GM23338 (cell line): ENCODE results near the gene C8G. TPM values are rescaled to one million over a fixed set of nuclear protein-coding genes. Genes with fewer than 3 reads are reported as not detected.

Experiments used
- ATAC-seq: fragments of 200-7000 bp; cut with Tn5 transposase; 3 replicates; pipeline ENCODE4 v1.9.1; 2020
- DNase-seq: peaks from one replicate; pipeline ENCODE4 v3.0.0-alpha.2; 2015; ENCODE audit warnings: low spot score
- H2AFZ ChIP-seq: fragments of 200-600 bp; sonication (generic); 2 replicates; pipeline ENCODE4 v1.8.0; 2016; ENCODE audit warnings: antibody characterized with exemption, mild to moderate bottlenecking, moderate library complexity
- H3F3A ChIP-seq: fragments of 200-600 bp; sonication (generic); replicated peaks from 2 replicates; pipeline ENCODE4 v1.8.0; 2017; ENCODE audit warnings: antibody characterized with exemption, mixed run types, low read depth
- H3K27ac ChIP-seq: fragments of 200-600 bp; sonication (generic); 2 replicates; pipeline ENCODE4 v1.6.1; 2016; ENCODE audit warnings: low read depth
- H3K27me3 ChIP-seq: fragments of 200-600 bp; sonication (generic); 2 replicates; pipeline ENCODE4 v1.8.0; 2016; ENCODE audit warnings: mild to moderate bottlenecking, mixed run types, moderate library complexity; ENCODE audit not compliant: insufficient read depth
- H3K36me3 ChIP-seq: fragments of 200-600 bp; sonication (generic); 2 replicates; pipeline ENCODE4 v1.8.0; 2016; ENCODE audit warnings: mild to moderate bottlenecking; ENCODE audit not compliant: insufficient read depth
- H3K4me1 ChIP-seq: fragments of 200-600 bp; sonication (generic); 2 replicates; pipeline ENCODE4 v1.8.0; 2016; ENCODE audit warnings: mild to moderate bottlenecking, moderate library complexity; ENCODE audit not compliant: insufficient read depth
- H3K4me2 ChIP-seq: fragments of 200-600 bp; sonication (generic); 2 replicates; pipeline ENCODE4 v1.7.1; 2017; ENCODE audit warnings: mixed run types
- H3K4me3 ChIP-seq: fragments of 200-600 bp; sonication (generic); 2 replicates; pipeline ENCODE4 v1.6.1; 2016; ENCODE audit warnings: mixed run types
- H3K79me2 ChIP-seq: fragments of 200-600 bp; sonication (generic); replicated peaks from 2 replicates; pipeline ENCODE4 v1.8.0; 2017; ENCODE audit warnings: mild to moderate bottlenecking; ENCODE audit not compliant: insufficient read depth
- H3K9me2 ChIP-seq: fragments of 200-600 bp; sonication (generic); 2 replicates; pipeline ENCODE4 v1.8.0; 2017; ENCODE audit not compliant: insufficient read depth
- H4K20me1 ChIP-seq: fragments of 200-600 bp; sonication (generic); replicated peaks from 2 replicates; pipeline ENCODE4 v1.8.0; 2017; ENCODE audit warnings: mild to moderate bottlenecking; ENCODE audit not compliant: insufficient read depth
- H3K27ac Mint-ChIP-seq: 2 replicates; pipeline ENCODE4 v1.8.0; 2020; ENCODE audit warnings: inconsistent platforms, mild to moderate bottlenecking, moderate library complexity, mixed read lengths
- H3K27me3 Mint-ChIP-seq: 3 replicates; pipeline ENCODE4 v1.8.0; 2022; ENCODE audit warnings: low read depth, mild to moderate bottlenecking, moderate library complexity, mixed read lengths, inconsistent platforms; ENCODE audit not compliant: insufficient read depth, poor library complexity
- H3K36me3 Mint-ChIP-seq: 3 replicates; pipeline ENCODE4 v1.8.0; 2021; ENCODE audit warnings: low read depth, mild to moderate bottlenecking, inconsistent platforms, moderate library complexity, mixed read lengths
- H3K4me1 Mint-ChIP-seq: 3 replicates; pipeline ENCODE4 v1.8.0; 2020; ENCODE audit warnings: mild to moderate bottlenecking, inconsistent platforms, mixed read lengths
- H3K4me3 Mint-ChIP-seq: 3 replicates; pipeline ENCODE4 v1.8.0; 2021; ENCODE audit warnings: moderate library complexity, mild to moderate bottlenecking, inconsistent platforms, mixed read lengths
- H3K9me3 Mint-ChIP-seq: 3 replicates; pipeline ENCODE4 v1.8.0; 2020; ENCODE audit warnings: moderate library complexity, mild to moderate bottlenecking, inconsistent platforms, mixed read lengths
- CREB1 ChIP-seq: fragments of 250-450 bp; sonication (Bioruptor Pico); IDR thresholded peaks from 2 replicates; pipeline ENCODE4 v1.5.0; 2020; ENCODE audit warnings: low read depth, mild to moderate bottlenecking, moderate library complexity
- ETS1 ChIP-seq: IDR thresholded peaks from 2 replicates; pipeline ENCODE4 v1.6.1; 2016; ENCODE audit warnings: antibody characterized with exemption
- EZH2 ChIP-seq: fragments of 200-600 bp; sonication (generic); IDR thresholded peaks from one replicate; pipeline ENCODE4 v1.8.0; 2017; ENCODE audit warnings: antibody characterized with exemption, mild to moderate bottlenecking, low read depth; ENCODE audit not compliant: unreplicated experiment
- EZH2phosphoT487 ChIP-seq: fragments of 200-600 bp; sonication (generic); IDR thresholded peaks from one replicate; pipeline ENCODE4 v1.8.1; 2018; ENCODE audit warnings: antibody characterized with exemption; ENCODE audit not compliant: unreplicated experiment
- JUNB ChIP-seq: IDR thresholded peaks from one replicate; pipeline ENCODE4 v1.6.1; 2016; ENCODE audit warnings: antibody characterized with exemption; ENCODE audit not compliant: unreplicated experiment
- NANOG ChIP-seq: IDR thresholded peaks from 2 replicates; pipeline ENCODE4 v1.6.1; 2016; ENCODE audit warnings: antibody characterized with exemption, borderline replicate concordance
- POLR2AphosphoS5 ChIP-seq: IDR thresholded peaks from 2 replicates; pipeline ENCODE4 v1.6.1; 2016; ENCODE audit warnings: antibody characterized with exemption, low read depth
- STAT1 ChIP-seq: IDR thresholded peaks from one replicate; pipeline ENCODE4 v1.6.1; 2016; ENCODE audit warnings: antibody characterized with exemption; ENCODE audit not compliant: unreplicated experiment
- ZNF114 ChIP-seq: fragments of 250-450 bp; sonication (Bioruptor Pico); IDR thresholded peaks from 2 replicates; pipeline ENCODE4 v1.5.0; 2020; ENCODE audit warnings: mild to moderate bottlenecking, moderate library complexity
- ZNF331 ChIP-seq: fragments of 250-450 bp; sonication (Bioruptor Pico); IDR thresholded peaks from 2 replicates; pipeline ENCODE4 v1.5.0; 2020; ENCODE audit warnings: low read depth, mild to moderate bottlenecking, moderate library complexity
- polyA plus RNA-seq: library from polyadenylated mRNA; unstranded; fragments of >200 nt; fragmentation: Nextera tagmentation; extraction: Ambion mirVana; gene quantifications from 2 replicates; pipeline ENCODE4 v1.2.1, GENCODE V29; 2016
- total RNA-seq: library from RNA; depleted of rRNA; stranded (reverse); fragments of >200 nt; shearing (Covaris generic); gene quantifications from 2 replicates; pipeline ENCODE4 v1.2.3, GENCODE V29; 2014
- TF ChIP-seq, protein P1 (sequence below): IDR thresholded peaks from one replicate; pipeline ENCODE4 v1.6.1; 2018; ENCODE audit warnings: antibody characterized with exemption; ENCODE audit not compliant: unreplicated experiment
- TF ChIP-seq, protein P2 (sequence below), 2 experiments: fragments of 200-600 bp in 1 of 2; sonication (generic) in 1 of 2; conservative IDR thresholded peaks; 2 replicates each; pipeline versions ENCODE4 v1.5.1 to v1.6.1; 2016 to 2017; ENCODE audit warnings: antibody characterized with exemption in 2 of 2, low read depth in 2 of 2, mild to moderate bottlenecking in 2 of 2, moderate library complexity in 1 of 2

Gene C8G
- total and polyA plus RNA-seq, 2 experiments from 2014 or later: not detected

DNA sequence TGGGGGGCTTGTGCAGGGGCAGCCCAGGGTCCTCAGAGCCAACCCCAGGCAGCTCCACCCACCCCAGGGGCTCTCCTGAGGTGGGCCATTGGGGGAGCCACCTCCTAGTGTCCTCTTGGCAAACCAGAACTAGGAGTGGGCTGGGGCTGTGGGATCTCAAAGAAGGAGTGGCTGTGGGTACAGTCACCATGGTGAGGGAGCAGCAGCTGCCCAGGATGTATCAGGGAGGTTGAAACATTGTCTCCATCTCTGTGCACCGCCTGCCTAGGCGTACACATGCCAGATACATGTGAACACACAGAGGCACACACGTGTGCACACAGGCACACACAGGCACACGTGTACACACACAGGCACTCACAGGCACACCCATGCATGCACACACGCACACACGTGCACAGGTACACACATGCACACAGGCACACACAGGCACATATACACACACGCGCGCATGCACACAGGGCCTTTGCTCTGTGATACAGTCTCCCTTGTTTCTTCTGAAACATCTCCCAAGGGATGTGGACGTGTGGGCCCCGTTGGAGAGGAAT is 17.7 kb downstream of the C8G start (continued):
- TF ChIP-seq, protein P1, sequence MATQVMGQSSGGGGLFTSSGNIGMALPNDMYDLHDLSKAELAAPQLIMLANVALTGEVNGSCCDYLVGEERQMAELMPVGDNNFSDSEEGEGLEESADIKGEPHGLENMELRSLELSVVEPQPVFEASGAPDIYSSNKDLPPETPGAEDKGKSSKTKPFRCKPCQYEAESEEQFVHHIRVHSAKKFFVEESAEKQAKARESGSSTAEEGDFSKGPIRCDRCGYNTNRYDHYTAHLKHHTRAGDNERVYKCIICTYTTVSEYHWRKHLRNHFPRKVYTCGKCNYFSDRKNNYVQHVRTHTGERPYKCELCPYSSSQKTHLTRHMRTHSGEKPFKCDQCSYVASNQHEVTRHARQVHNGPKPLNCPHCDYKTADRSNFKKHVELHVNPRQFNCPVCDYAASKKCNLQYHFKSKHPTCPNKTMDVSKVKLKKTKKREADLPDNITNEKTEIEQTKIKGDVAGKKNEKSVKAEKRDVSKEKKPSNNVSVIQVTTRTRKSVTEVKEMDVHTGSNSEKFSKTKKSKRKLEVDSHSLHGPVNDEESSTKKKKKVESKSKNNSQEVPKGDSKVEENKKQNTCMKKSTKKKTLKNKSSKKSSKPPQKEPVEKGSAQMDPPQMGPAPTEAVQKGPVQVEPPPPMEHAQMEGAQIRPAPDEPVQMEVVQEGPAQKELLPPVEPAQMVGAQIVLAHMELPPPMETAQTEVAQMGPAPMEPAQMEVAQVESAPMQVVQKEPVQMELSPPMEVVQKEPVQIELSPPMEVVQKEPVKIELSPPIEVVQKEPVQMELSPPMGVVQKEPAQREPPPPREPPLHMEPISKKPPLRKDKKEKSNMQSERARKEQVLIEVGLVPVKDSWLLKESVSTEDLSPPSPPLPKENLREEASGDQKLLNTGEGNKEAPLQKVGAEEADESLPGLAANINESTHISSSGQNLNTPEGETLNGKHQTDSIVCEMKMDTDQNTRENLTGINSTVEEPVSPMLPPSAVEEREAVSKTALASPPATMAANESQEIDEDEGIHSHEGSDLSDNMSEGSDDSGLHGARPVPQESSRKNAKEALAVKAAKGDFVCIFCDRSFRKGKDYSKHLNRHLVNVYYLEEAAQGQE: no peak
- TF ChIP-seq EZH2phosphoT487 (no peak), POLR2AphosphoS5 (no peak), ETS1 (no peak), CREB1 (CRISPR knock-in tag) (no peak), ZNF114 (no peak), NANOG (no peak), STAT1 (no peak)
- TF ChIP-seq, protein P2, sequence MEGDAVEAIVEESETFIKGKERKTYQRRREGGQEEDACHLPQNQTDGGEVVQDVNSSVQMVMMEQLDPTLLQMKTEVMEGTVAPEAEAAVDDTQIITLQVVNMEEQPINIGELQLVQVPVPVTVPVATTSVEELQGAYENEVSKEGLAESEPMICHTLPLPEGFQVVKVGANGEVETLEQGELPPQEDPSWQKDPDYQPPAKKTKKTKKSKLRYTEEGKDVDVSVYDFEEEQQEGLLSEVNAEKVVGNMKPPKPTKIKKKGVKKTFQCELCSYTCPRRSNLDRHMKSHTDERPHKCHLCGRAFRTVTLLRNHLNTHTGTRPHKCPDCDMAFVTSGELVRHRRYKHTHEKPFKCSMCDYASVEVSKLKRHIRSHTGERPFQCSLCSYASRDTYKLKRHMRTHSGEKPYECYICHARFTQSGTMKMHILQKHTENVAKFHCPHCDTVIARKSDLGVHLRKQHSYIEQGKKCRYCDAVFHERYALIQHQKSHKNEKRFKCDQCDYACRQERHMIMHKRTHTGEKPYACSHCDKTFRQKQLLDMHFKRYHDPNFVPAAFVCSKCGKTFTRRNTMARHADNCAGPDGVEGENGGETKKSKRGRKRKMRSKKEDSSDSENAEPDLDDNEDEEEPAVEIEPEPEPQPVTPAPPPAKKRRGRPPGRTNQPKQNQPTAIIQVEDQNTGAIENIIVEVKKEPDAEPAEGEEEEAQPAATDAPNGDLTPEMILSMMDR (conservative IDR thresholded peaks at IDR 0.05; ENCODE audit: low read depth in 2 of 2): no peak

GRCh38 chr9:136963341-136963740 is 18.3 kb downstream of the C8G start:
- Histone ChIP-seq H3K4me2 (no peak overlapping the region), H2AFZ (no peak overlapping the region), H3K27ac (no peak overlapping the region), H3K79me2 (no peaks in the 10 kb centered on the region), H3K4me1 (peaks cover 9% of the 10 kb centered on the region), H3K27me3 (no peaks in the 10 kb centered on the region), H4K20me1 (no peaks in the 10 kb centered on the region), H3K4me3 (no peak overlapping the region), H3F3A (no peaks in the 10 kb centered on the region), H3K36me3 (no peaks in the 10 kb centered on the region), H3K9me2 (no peaks in the 10 kb centered on the region)
- DNase-seq (no peak), ATAC-seq (no peak)
- Mint-ChIP-seq H3K36me3 (no peaks in the 10 kb centered on the region), H3K4me1 (peaks cover 9% of the 10 kb centered on the region), H3K4me3 (no peak overlapping the region), H3K27me3 (peaks cover 7% of the 10 kb centered on the region), H3K9me3 (no peaks in the 10 kb centered on the region; the same call in 2 of the 3 replicates), H3K27ac (0 out of 2 replicates have a peak overlapping the region, but pooled peaks have one; percentile 67)
- TF ChIP-seq CREB1 (CRISPR knock-in tag) (no peak), EZH2phosphoT487 (no peak), ZNF114 (no peak), ZNF331 (CRISPR knock-in tag) (no peak), EZH2 (no peak), JUNB (no peak), STAT1 (no peak)
